OCI-LY7 (cell line): ENCODE measurements around the gene ZC3H18. TPM values are rescaled to one million over a fixed set of nuclear protein-coding genes. Genes with fewer than 3 reads are reported as not detected.

Source experiments
- BruUV-seq: library from RNA; stranded (reverse); fragments of 400-500 nt; replicated peaks from 2 replicates; lab custom pipeline; 2021; lab: Mats Ljungman, UMichigan
- CTCF ChIA-PET: fragments of 300-600 bp; sonication (Branson Sonifier 250); formaldehyde crosslinking; loops from one replicate; lab custom pipeline; 2022; ENCODE audit warnings: antibody characterized with exemption; ENCODE audit not compliant: unreplicated experiment; lab: Charles Lee
- POLR2A ChIA-PET: fragments of 300-600 bp; sonication (Branson Sonifier 250); formaldehyde crosslinking; loops from one replicate; lab custom pipeline; 2022; ENCODE audit warnings: antibody characterized with exemption; lab: Charles Lee
- DNase-seq: peaks from one replicate; pipeline ENCODE4 v3.0.0-alpha.2; 2015; ENCODE audit warnings: low spot score
- H2AFZ ChIP-seq: fragments of 200-600 bp; sonication (generic), shearing (Covaris generic); 2 replicates; pipeline ENCODE4 v1.6.1; 2014; ENCODE audit warnings: mild to moderate bottlenecking, antibody characterized with exemption, low read length, moderate library complexity
- H3K27ac ChIP-seq: fragments of 200-600 bp; sonication (generic); 2 replicates; pipeline ENCODE4 v1.5.1; 2014; ENCODE audit warnings: mixed run types, low read depth, mild to moderate bottlenecking, moderate library complexity, low read length, inconsistent platforms; ENCODE audit not compliant: poor library complexity, severe bottlenecking
- H3K36me3 ChIP-seq: fragments of 200-600 bp; sonication (generic); 2 replicates; pipeline ENCODE4 v1.6.1; 2014; ENCODE audit warnings: mild to moderate bottlenecking, antibody characterized with exemption, low read length, moderate library complexity, mixed read lengths; ENCODE audit not compliant: insufficient read depth
- H3K4me1 ChIP-seq: fragments of 200-600 bp; sonication (generic); 2 replicates; pipeline ENCODE4 v1.5.1; 2014; ENCODE audit warnings: mild to moderate bottlenecking, low read length; ENCODE audit not compliant: insufficient read depth, poor library complexity, severe bottlenecking
- H3K4me2 ChIP-seq: fragments of 200-600 bp; sonication (generic); 2 replicates; pipeline ENCODE4 v1.6.1; 2014; ENCODE audit warnings: mild to moderate bottlenecking, low read length
- H3K4me3 ChIP-seq: fragments of 200-600 bp; sonication (generic); 2 replicates; pipeline ENCODE4 v1.5.1; 2014; ENCODE audit warnings: mild to moderate bottlenecking, low read depth, low read length; ENCODE audit not compliant: poor library complexity, severe bottlenecking
- H3K79me2 ChIP-seq: fragments of 200-600 bp; sonication (generic); 2 replicates; pipeline ENCODE4 v1.6.1; 2016; ENCODE audit warnings: low read depth, mild to moderate bottlenecking, low read length, moderate library complexity, mixed read lengths; ENCODE audit not compliant: insufficient read depth
- H3K9me2 ChIP-seq: fragments of 200-600 bp; sonication (generic); 2 replicates; pipeline ENCODE4 v1.6.1; 2016; ENCODE audit warnings: mild to moderate bottlenecking, low read length, mixed read lengths; ENCODE audit not compliant: insufficient read depth
- H3K9me3 ChIP-seq: fragments of 200-600 bp; sonication (generic); 2 replicates; pipeline ENCODE4 v1.6.1; 2014; ENCODE audit warnings: mild to moderate bottlenecking, mixed run types, low read length, mixed read lengths
- H4K20me1 ChIP-seq: fragments of 200-600 bp; sonication (generic); 2 replicates; pipeline ENCODE4 v1.6.1; 2014; ENCODE audit warnings: mild to moderate bottlenecking, antibody characterized with exemption, low read length, moderate library complexity, mixed read lengths; ENCODE audit not compliant: insufficient read depth
- EZH2phosphoT487 ChIP-seq: fragments of 200-600 bp; sonication (generic); IDR thresholded peaks from 2 replicates; pipeline ENCODE4 v1.6.1; 2018; ENCODE audit warnings: low read depth, borderline replicate concordance, mild to moderate bottlenecking, mixed run types, antibody characterized with exemption, low read length, moderate library complexity, mixed read lengths
- intact Hi-C: fragments of 100-400 bp; cut with micrococcal nuclease; formaldehyde crosslinking; loops from one replicate; pipeline ENCODE4 v1.10.0; 2022; ENCODE audit not compliant: unreplicated experiment
- total RNA-seq, 2 experiments: library from RNA; depleted of rRNA in 1 of 2; stranded (reverse); fragments of >200 nt in 1 of 2; shearing (Covaris generic) in 1 of 2; gene quantifications; 2 replicates each; pipeline ENCODE4 v1.2.3, GENCODE V29; 2014 to 2022
- TF ChIP-seq, protein P1 (sequence below): fragments of 200-600 bp; sonication (generic); conservative IDR thresholded peaks from 2 replicates; pipeline ENCODE4 v1.5.1; 2014; ENCODE audit warnings: mild to moderate bottlenecking, antibody characterized with exemption, low read length, moderate library complexity, mixed read lengths

Gene ZC3H18
- total RNA-seq, 2 experiments from 2014 or later: 22.2 to 79.0 TPM

DNA sequence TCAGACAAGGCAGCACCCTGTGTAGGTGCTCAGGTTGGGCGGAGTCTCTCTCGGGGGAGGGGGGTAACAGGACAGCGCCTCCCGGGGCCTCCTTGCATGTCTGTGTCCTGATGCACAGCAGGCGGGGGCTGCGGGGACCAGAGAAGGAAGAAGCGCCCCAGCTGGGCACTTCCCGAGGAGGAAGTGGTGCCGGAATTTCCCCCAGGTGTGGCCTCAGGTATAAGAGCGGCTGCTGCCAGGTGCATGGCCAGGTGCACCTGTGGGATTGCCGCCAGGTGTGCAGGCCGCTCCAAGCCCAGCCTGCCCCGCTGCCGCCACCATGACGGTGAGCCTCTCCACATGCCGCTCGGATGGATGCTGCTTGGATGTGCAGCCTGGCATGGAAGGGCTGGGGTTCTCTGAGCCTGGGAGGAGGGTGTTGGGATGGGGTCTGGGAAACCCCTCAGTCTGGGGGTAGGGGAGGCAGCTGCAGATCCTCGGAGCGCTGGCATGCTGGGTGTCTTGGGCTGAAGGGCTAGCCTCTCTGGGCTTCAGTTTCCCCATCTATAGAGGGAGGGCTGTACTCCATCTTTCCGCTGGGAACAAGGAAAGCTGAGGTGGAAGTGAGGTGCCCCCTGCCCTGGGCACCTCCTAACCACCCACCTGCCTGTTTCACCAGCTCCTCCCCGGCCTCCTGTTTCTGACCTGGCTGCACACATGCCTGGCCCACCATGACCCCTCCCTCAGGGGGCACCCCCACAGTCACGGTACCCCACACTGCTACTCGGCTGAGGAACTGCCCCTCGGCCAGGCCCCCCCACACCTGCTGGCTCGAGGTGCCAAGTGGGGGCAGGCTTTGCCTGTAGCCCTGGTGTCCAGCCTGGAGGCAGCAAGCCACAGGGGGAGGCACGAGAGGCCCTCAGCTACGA lies 68.4 kb downstream of the ZC3H18 start, which contains the start of gene IL17C:
Gene IL17C (plus strand): TSS at position 250 of the 908 bp plus-strand sequence. CDS start 70 bp downstream, at position 320.
- Histone ChIP-seq H4K20me1 (no peaks in the 10 kb centered on the region), H3K36me3 (peaks cover 19% of the 10 kb centered on the region), H3K4me1 (peaks cover 38% of the 10 kb centered on the region), H3K9me2 (no peaks in the 10 kb centered on the region), H3K4me3 (no peak within 1 kb of the TSS), H3K27ac (peak within 1 kb of the TSS; percentile 4), H3K79me2 (no peaks in the 10 kb centered on the region), H3K9me3 (no peaks in the 10 kb centered on the region), H2AFZ (no peak within 1 kb of the TSS), H3K4me2 (0 out of 2 replicates have a peak within 1 kb of the TSS, but pooled peaks have one; percentile 8)
- CTCF ChIA-PET: no interaction called here
- DNase-seq: peak; percentile 69
- TF ChIP-seq EZH2phosphoT487: no peak
- TF ChIP-seq, protein P1, sequence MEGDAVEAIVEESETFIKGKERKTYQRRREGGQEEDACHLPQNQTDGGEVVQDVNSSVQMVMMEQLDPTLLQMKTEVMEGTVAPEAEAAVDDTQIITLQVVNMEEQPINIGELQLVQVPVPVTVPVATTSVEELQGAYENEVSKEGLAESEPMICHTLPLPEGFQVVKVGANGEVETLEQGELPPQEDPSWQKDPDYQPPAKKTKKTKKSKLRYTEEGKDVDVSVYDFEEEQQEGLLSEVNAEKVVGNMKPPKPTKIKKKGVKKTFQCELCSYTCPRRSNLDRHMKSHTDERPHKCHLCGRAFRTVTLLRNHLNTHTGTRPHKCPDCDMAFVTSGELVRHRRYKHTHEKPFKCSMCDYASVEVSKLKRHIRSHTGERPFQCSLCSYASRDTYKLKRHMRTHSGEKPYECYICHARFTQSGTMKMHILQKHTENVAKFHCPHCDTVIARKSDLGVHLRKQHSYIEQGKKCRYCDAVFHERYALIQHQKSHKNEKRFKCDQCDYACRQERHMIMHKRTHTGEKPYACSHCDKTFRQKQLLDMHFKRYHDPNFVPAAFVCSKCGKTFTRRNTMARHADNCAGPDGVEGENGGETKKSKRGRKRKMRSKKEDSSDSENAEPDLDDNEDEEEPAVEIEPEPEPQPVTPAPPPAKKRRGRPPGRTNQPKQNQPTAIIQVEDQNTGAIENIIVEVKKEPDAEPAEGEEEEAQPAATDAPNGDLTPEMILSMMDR: no peak
- POLR2A ChIA-PET: interaction anchor here (1.4 kb wide), 1 partner anchor 62 kb away, joined by 4 read pairs; no protein-coding TSS in a partner anchor
- intact Hi-C loops: loop anchor here (5.0 kb wide), 1 partner anchor 156 kb away; no protein-coding TSS in a partner anchor
- no TSS peak for BruUV-seq

DNA sequence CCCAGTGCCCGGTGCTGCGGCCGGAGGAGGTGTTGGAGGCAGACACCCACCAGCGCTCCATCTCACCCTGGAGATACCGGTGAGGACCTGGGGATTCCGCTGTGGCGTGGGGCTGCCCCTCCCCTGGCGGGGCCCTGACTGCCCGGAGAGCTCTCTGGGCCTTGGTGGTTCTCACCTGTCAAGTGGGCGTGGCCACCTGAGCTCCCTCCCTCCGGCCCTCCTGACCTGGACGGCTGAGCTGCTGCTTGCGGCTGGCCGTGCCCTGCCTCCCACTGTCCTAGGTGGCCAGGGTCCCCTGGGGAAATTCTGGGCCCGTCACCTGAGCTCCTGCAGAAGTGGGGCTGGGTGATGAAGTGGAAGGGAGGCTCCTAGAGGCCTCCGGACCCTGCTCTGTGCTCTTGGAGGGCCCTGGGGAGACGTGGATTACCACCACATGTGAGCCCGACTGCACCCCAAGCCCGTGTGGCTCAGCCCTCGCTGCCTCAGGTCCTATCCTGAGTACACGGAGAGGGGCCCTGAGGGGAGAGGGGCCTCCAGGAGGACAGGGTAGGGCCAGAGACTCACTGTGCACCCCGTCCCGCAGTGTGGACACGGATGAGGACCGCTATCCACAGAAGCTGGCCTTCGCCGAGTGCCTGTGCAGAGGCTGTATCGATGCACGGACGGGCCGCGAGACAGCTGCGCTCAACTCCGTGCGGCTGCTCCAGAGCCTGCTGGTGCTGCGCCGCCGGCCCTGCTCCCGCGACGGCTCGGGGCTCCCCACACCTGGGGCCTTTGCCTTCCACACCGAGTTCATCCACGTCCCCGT lies 69.2 kb downstream of the ZC3H18 start:
- H3K9me3 ChIP-seq: no peaks in the 10 kb centered on the region
- H3K4me3 ChIP-seq: no peak overlapping the region
- no TSS peak for BruUV-seq
- intact Hi-C loops: loop anchor here (5.0 kb wide), 1 partner anchor 157 kb away; no protein-coding TSS in a partner anchor
- peaks cover 25% of the 10 kb centered on the region for H3K36me3 ChIP-seq
- H2AFZ ChIP-seq: no peak overlapping the region
- no peaks in the 10 kb centered on the region for H3K79me2 ChIP-seq
- peaks cover 29% of the 10 kb centered on the region for H3K4me1 ChIP-seq
- TF ChIP-seq, protein P1: no peak
- TF ChIP-seq EZH2phosphoT487: no peak
- ChIA-PET POLR2A (interaction anchor here (1.4 kb wide), 1 partner anchor 62 kb away, joined by 4 read pairs; no protein-coding TSS in a partner anchor), CTCF (no interaction called here)
- DNase-seq: no peak
- no peaks in the 10 kb centered on the region for H4K20me1 ChIP-seq
- no peaks in the 10 kb centered on the region for H3K9me2 ChIP-seq
- H3K27ac ChIP-seq: no peak overlapping the region
- no peak overlapping the region for H3K4me2 ChIP-seq
